ENCODE data around the gene SPTBN1.

The SPTBN1 gene

DNA sequence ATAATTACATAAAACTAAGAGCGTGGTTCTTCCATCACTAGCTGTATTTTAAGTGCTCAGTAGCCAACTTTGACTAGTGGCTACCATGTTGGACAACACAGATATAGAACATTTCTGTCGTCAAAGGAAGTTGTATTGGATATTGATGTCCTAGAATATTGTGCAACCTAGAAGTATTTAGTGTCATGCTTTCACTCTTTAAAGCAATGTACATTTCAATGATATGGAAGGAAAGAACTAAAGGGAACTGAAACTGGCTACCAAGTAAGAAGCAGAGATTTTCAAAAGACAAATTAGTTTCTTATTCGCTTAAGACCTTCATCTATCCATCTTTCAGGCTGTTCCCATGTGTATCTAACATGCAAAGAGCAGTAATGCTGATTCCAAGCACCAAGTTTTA lies 182.0 kb downstream of the SPTBN1 start:
- DNase-seq: no peak

DNA sequence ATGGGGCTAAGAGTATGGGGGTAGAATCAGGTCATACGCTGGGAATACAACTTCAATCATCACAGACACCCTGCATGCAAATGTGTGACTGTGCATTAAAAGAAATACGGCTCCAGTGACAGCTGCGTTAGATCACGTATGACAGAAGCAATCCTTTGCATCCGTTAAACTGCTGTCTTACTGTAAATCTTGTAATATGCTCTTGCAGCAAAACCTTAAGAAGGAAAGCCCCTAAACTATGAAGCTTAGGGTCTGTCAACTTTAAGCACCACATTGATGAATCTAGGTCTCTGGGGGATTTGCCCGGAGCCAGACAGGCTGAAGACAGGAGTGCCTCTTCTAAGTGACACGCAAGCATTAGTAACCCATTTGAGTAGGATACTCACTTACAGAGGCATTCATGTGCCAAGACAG lies 182.7 kb downstream of the SPTBN1 start:
- no peak for DNase-seq

DNA sequence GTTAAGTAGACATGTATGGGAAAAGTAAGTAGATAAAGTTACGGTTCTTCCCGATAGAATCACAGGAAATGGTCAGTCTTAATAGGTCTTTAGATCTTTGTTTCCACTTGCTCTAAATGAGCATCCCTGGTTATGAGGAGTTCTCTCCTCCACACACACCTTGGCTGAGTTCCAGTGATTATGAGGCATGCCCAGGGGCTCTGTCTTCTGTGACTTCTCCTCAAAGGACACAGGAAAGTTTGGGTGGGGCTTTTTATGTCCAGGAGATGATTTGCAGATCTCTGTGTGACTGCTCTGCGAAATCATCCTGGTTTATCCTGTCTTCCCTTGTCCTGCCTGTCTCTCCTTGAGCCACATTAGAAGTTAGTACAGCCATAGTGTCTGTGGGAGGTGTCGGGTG lies 183.5 kb downstream of the SPTBN1 start:
- no peak for DNase-seq

DNA sequence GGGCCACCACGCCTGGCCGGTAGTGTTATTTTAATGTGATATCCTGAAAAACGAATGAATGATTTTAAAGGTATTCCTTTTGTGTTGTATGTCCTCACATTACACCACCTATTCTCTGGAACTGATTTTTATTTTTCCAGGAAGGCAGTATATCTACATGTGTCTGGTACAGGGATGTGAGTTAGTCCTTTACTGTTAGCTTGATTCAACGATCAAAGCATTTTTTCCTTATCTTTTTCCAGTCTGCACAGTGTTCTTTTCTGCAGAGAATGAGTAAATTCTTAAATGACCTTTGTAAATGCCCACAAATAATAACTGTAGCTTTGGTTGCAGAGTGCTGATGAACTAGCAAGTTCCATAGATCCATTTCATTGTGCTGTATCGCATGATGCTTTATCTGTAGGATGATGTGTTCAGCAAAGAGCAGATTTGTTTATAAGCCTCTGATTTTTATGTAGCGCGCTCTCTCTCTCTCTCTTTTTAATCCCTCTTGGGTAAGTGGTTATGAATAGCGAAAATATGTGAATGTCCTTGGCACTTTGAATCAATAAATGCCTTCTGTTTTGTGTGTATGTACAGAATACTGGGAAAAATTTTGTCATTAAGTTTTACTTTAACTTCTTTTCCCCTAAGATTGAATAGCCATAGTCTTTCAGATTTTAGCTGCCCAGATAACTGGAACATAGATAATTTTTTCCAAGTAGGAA lies 184.9 kb downstream of the SPTBN1 start:
- no peak for DNase-seq

DNA sequence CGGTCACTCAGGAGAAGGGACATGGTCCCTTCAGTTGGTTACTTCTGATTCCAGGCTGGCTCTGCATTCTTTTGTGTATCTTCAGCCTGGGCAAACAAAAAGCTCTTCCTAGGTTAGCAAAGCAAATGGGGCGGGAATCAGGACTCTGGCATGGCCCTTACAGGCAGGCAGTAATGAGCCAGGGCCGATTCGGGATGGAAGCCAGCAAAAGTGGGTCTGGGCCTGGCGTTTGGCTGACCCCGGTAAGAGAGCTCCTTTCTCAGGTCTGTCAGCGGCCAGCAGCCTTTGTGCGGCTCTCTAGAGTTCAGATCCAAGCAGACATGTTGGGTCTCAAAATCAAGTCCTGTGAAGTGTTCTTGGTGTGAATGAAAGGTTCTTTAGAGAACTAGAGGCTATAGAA lies 185.9 kb downstream of the SPTBN1 start:
- no peak for DNase-seq

DNA sequence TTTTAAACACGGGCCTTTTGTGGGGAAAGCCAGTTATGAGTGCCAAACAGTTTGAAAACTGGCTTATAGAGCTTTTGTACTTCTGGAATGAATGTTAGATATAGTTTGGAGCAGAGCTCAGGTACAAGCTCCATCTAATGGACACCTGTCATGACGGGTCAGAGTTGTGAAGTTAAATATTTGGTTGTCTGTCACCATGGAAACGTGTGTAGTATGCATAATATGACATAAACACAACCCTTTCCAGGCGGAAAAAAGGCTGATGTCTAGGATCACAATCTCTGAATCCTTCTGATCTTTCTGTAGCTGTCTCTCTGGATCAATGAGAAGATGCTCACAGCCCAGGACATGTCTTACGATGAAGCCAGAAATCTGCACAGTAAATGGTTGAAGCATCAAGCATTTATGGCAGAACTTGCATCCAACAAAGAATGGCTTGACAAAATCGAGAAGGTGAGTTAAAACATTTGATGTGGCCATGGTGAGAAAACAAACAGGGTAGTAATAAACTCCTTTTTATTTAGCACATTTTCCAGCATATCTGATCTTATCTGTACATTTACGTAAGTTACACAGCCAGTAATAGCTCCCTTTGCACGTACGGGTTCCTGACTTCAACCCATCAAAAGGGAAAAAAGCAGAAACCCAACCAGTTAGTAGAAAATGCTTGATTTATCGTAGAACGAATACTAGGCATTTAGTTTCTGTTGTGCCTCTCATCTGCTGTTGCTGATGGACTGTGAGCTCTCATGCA lies 186.7 kb downstream of the SPTBN1 start:
- no peak for DNase-seq

DNA sequence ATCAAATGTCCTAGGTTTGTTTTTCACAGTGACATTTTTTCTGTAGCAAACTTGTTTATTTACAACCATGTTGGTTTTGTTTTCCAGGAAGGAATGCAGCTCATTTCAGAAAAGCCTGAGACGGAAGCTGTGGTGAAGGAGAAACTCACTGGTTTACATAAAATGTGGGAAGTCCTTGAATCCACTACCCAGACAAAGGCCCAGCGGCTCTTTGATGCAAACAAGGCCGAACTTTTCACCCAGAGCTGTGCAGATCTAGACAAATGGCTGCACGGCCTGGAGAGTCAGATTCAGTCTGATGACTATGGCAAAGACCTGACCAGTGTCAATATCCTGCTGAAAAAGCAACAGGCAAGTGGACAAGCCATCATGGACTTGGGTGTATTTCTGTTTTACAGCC lies 188.1 kb downstream of the SPTBN1 start:
- DNase-seq: no peak

DNA sequence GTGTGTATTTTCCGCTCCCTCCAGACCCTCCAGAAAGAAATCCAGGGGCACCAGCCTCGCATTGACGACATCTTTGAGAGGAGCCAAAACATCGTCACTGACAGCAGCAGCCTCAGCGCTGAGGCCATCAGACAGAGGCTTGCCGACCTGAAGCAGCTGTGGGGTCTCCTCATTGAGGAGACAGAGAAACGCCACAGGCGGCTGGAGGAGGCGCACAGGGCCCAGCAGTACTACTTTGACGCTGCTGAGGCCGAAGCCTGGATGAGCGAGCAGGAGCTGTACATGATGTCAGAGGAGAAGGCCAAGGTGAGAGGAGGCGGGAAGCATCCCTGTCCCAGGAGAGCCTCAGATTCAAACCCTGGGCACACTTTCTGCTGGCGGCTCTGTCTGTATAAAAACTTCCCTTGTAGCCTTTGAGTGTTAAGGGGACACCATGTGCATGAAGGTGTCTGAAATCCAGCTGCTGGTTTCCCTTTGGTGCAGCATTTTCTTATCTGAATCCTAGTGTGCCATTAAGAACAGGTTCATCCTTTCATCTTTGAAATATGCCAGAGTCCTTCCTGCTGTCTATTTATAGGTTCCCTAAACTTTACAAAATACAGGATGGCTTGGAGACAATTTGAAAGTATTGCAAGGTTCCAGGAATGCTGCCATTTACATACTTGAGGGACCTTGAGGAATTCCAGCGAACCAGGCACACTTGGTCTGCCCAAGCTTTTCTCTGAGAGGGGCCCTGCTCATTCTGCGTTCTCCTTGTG lies 190.2 kb downstream of the SPTBN1 start:
- DNase-seq: no peak

DNA sequence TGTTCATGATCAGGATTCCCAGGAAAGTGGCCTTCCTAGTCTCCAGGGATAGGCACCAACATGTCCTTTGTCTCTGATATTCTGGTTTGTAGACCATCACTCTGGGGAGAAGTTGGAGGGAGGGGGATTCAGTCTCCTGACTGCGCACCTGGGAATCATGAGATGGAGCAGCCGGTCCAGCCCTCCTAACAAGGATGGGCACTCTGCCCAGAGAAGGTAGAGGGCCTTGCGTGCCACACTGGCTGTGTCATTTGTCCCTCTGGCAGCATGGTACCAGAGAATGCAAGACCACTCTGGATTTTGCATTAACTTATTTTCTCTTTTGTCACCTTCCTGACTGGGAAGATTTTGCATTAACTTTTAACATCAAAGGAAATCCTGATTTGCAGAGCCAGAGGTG lies 192.1 kb downstream of the SPTBN1 start:
- no peak for DNase-seq

DNA sequence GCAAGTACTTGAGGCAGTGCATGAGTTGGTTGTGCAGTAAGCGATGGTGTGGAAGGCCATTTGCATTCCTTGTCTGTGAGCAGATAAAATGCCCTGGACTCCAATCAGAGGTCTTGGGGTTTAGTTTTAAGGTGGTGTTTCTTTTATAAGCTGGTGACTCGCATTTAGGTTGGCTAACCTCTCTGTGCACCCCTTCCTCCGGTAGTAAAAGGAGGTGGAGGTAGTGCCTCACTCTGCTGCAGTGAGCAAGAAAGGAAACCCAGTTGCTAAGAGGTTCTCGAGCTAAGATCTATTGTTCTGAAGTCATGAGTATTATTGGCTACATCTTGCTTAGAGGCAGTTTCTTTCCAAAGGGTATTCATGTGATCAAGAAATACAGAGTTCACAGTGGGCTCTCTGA lies 193.1 kb downstream of the SPTBN1 start:
- no peak for DNase-seq

DNA sequence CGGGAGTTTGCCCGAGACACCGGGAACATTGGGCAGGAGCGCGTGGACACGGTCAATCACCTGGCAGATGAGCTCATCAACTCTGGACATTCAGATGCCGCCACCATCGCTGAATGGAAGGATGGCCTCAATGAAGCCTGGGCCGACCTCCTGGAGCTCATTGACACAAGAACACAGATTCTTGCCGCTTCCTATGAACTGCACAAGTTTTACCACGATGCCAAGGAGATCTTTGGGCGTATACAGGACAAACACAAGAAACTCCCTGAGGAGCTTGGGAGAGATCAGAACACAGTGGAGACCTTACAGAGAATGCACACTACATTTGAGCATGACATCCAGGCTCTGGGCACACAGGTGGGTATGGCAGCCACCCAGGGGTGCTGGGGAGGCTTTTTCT lies 193.5 kb downstream of the SPTBN1 start:
- DNase-seq: no peak

DNA sequence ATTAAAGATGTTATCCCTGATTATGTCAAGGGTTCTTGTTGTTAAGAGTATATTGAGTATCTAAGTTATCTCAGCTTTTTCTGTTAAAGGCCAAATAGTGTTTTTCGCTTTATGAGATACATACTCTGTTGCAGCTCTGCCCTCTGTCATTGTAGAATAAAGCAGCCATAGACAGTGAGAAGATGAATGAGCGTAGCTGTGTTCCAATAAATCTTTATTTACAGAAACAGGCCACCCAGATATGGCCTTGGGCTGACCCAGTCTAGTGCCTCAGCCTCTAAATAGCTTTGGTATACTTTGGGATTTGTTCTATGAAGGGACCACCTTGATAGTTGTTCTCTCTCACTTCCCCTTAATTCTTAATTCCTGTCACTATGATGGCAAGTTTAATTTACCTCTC lies 194.5 kb downstream of the SPTBN1 start:
- no peak for DNase-seq

DNA sequence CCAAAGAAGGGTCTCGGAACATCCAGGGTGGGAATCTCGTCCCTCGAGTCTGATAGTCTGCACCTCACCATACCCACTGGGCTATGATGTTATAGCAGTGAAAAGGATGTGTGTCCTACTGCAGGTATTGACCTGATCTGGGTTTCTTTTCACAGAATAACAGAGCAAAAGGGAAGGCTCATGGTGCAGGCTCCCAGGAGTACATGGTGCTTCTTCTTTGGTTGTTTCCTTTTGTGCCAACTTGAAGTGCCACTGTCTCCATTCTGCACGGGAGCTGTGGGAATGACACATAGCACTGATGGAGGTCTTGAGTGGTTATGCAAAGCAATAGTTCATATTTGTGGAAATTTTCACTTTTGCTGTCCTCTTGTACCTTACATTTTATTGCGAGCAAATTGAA lies 195.2 kb downstream of the SPTBN1 start:
- DNase-seq: no peak

DNA sequence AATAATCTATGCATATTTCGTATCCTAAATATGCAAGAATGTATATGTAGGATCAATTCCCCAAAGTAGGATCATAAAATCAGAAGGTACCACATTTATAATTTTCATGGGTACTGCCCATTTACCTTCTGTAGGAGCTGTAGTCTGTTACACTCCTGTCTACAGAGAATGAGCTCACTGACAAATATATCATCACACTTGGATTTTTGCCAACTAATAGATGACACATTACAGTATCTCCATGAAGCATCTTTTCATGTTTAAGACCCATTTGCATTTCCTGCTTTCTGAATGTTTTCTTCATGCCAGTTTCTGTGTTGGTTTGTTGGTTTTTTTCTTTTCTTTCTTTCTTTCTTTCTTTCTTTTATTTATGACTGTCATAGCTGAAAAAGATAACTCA lies 196.4 kb downstream of the SPTBN1 start:
- DNase-seq: no peak

DNA sequence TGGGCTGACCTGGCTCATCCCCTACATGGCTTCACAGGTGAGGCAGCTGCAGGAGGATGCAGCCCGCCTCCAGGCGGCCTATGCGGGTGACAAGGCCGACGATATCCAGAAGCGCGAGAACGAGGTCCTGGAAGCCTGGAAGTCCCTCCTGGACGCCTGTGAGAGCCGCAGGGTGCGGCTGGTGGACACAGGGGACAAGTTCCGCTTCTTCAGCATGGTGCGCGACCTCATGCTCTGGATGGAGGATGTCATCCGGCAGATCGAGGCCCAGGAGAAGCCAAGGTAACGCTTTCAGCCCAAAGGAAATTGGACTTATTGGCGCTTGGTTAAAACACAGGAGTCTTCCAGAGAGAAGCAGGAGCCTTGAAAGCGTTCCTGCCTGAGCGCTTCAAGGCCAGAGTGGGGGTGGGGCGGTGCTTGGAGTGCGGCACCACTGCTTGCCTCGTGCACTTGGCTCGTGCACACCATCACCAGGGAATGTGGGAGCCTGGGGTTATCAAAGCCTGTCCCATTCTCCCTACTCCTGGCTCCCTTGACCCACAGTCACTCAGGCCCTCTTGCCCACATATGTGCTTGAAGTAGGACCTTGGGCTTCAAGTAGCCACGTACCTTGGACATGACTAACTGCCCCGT lies 197.6 kb downstream of the SPTBN1 start:
- DNase-seq: no peak

DNA sequence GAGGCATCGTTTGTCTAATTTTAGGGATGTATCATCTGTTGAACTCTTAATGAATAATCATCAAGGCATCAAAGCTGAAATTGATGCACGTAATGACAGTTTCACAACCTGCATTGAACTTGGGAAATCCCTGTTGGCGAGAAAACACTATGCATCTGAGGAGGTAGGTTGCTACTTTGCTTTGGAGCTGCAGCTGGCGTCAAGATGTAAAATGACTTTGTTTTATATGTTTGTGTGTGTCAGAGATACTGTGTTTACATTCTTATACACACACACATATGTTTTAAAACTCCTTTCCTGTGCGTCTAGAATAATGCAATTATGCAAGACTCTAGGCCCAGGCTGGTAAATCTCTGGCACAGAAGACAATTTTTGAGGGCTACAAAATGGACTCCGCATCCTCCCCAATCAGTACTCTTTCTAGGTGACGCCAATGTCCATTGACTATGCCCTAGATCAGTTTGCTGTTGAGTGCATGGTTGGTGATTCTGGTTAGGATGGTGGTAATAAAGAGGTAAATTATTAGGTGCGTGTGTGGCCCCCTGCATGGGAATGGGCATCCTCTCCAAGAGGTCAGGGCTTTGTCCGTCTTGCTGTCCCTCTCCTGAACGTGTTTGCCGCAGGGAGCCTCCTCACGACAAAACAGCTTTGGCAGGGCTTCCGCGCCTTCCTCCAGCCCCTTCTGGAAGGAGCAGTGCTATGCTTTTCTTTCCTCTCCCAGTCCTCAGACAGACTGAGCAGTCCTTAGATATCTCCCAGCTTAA lies 199.1 kb downstream of the SPTBN1 start:
- DNase-seq: no peak

DNA sequence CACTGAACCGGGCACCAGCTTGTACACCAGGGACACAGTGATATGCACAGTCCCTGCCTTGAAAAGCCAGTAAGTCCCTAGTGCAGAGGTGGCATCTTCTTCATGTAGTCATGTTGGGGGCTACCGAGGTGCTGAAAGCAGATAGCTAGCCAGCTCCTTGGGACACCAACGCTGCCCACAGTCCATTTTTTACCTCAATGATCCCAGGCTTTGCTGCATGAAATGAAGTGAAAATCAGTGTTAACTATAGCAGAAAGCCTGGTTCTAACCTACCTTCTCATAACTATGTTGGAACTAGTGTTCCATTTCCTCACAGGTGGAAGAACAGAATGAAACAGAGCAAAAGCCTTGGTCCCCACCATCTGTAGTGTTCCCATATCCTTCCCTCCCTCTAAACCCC lies 200.7 kb downstream of the SPTBN1 start:
- no peak for DNase-seq

DNA sequence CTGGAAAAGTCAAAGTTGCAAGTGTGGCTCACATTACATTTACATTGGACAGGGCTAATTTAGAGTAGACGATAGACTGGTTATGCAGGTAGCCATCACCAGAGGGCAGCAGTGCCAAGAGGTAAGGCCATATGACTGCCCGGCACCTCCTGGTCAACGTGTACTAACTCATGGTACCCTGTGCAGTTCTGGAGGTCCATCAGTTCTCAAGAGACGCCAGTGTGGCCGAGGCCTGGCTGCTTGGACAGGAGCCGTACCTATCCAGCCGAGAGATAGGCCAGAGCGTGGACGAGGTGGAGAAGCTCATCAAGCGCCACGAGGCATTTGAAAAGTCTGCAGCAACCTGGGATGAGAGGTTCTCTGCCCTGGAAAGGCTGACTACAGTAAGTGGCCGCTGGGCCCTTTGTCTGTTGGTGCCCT lies 201.5 kb downstream of the SPTBN1 start:
- DNase-seq: peak; percentile 29

DNA sequence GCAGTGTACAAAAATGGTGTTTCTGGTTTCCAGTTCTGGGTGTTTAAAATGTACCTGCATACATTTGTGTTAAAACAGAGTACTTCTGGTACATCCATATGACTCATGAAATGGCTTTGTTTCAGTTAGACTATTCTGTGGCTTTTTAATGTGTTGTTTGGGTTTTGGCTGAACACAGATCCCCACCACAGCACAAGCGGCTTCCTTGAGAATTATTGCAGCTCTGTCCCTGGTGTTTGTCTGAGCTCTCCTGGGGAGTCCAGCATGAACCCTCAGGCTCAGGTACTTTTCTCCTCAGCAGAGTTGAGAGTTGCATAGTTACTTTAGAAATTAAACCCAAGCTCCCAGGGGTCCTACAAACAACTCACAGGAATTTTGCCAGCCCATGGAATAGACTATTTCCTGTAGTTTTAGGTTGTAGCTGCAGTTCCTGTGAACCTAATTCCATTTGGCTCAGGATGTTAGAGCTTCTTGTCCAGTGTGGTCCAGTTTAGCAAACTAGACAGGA lies 202.5 kb downstream of the SPTBN1 start:
- DNase-seq: no peak

DNA sequence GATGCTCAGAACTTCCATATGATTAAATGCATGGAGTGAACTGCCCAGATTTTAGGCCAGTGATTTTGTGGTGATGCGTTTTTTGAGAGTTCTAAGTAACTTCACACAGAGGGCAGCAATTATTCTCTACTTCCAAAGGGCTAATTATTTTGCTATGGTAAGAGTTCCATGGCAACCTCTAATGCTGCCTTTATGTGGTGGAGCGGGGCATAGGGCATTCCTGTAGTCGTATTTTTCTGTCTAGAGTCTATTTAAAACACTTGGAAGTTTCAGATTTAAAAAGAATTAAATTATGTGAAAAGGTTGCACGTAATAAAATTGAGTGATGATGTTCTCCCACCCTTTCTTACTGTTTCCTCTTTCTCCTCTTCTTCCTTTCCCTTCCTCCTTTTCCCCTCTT lies 203.4 kb downstream of the SPTBN1 start:
- no peak for DNase-seq

DNA sequence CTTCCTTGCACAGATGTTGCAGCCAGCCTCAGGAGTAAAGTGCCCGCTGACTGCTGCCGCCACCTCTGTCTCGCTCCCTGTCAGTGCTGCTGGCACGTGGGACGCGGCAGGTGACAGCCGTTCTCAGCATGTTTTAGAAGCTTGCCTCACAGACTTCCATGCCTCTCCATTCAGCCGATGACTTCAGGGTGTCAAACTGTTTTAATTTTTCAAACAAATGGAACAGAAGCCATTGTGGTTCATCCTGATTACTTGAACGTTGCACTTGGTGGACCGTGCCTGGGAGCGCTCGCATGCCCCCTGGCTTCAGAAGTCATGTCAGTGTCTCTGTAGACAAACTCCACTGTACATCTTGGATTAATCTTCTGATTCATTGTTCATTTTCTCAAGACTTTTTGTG lies 204.6 kb downstream of the SPTBN1 start:
- no peak for DNase-seq

DNA sequence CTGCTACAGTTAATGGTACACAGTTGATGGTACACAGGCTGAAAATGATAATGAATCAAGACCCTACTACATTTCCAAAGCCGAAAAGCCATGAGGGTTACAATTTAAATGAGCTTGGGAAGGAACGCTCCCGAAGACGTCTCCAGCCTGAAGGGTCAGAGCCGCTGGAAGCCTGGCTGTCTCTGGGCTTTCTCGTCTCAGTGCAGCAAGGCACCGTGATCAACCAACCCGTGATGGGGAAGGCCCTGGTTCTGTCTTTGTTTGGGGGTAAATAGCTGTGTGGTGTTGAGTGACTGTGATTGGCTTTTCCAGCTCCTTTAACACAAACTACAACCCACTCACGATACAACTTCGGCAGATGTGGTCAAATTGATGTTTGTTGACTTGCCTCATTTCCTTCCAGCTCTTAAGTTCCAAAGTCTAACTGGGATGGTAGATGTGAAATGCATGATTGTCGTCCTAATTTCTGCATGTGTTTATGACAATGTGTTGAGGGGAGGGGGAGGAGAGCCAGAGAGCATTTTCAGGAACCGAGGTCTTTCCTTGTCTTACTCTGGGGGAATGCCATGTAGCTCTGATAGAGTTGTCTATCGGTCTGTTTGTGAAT lies 207.4 kb downstream of the SPTBN1 start:
- DNase-seq: no peak
